ENCODE data around the gene GPR15. TPM values are rescaled to one million over a fixed set of nuclear protein-coding genes. Genes with fewer than 3 reads are reported as not detected.

GPR15 gene
- total and polyA plus RNA-seq, 10 of the 15 experiments (the other 5 are each of a cell fraction or from before 2014, with no cell fraction given): 70.7 to 150 (median 115) TPM

DNA sequence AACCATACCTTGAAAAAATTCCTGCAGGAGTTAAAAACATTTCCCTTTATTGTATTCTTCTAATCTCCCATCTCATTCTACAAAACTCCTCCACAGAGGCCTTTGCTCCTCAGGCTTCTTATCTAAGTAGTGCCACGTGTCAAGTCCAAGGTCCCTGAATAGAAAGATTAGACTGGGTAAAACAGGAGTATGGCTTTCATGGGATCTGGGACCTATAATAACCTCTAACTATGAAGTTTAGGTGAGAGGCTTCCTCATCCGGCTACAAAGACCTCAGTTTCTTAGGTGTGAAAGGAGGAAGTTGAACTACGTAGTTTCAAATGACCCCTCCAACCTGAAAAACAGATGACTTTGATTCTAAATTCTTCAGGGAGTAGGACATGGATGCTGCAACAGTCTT lies 20.0 kb downstream of the GPR15 start (continued):
- TF ChIP-seq ASH2L (IDR thresholded peaks at IDR 0.05; ENCODE audit: borderline replicate concordance, low read depth) (no peak), HDAC2 (IDR thresholded peaks at IDR 0.05) (no peak), KDM1A (IDR thresholded peaks at IDR 0.05; ENCODE audit: borderline replicate concordance) (no peak), ZNF24 (IDR thresholded peaks at IDR 0.05) (no peak), RBBP5 (conservative IDR thresholded peaks at IDR 0.05) (no peak), ZBED1 (IDR thresholded peaks at IDR 0.05; ENCODE audit: borderline replicate concordance) (no peak), NRF1 (conservative IDR thresholded peaks at IDR 0.05; ENCODE audit: low read depth, low read length) (no peak), CBFB (IDR thresholded peaks at IDR 0.05; ENCODE audit: low read depth) (no peak), CEBPB (IDR thresholded peaks at IDR 0.05; ENCODE audit: borderline replicate concordance in 1 of 2, low read depth in 2 of 2, low read length in 2 of 2) (no peak), SUZ12 (IDR thresholded peaks at IDR 0.05; ENCODE audit: unreplicated experiment) (no peak), NR2F1 (conservative IDR thresholded peaks at IDR 0.05) (0 out of 2 replicates have a peak, but pooled peaks have one; percentile 40), MXI1 (IDR thresholded peaks at IDR 0.05; ENCODE audit: low read depth, low read length) (no peak), CBX5 (IDR thresholded peaks at IDR 0.05; ENCODE audit: low read depth) (no peak), ETV6 (conservative IDR thresholded peaks at IDR 0.05 in 1 of 2, IDR thresholded peaks at IDR 0.05 in 1 of 2; ENCODE audit: borderline replicate concordance in 1 of 2, low read depth in 1 of 2) (peak in 1 of 2 experiments; percentile 23; a peak in 1 of 4 replicates), NFYA (IDR thresholded peaks at IDR 0.05; ENCODE audit: borderline replicate concordance, low read depth, low read length) (no peak), ZNF622 (IDR thresholded peaks at IDR 0.05) (no peak), ZNF217 (IDR thresholded peaks at IDR 0.05) (no peak), MTA2 (IDR thresholded peaks at IDR 0.05; ENCODE audit: low read depth) (peak; percentile 13; the same call in 1 of the 2 replicates), RAD51 (IDR thresholded peaks at IDR 0.05) (peak; percentile 15; the same call in 1 of the 2 replicates), EP300 (IDR thresholded peaks at IDR 0.05; ENCODE audit: borderline replicate concordance in 1 of 2, control insufficient read depth in 1 of 2, low read depth in 2 of 2, low read length in 2 of 2) (peak in 1 of 2 experiments; percentile 14; a peak in 1 of 4 replicates), MYC (IDR thresholded peaks at IDR 0.05; ENCODE audit: insufficient read depth, insufficient read length, insufficient replicate concordance, low read length, severe bottlenecking) (no peak), RB1 (IDR thresholded peaks at IDR 0.05; ENCODE audit: borderline replicate concordance) (no peak), ELK1 (IDR thresholded peaks at IDR 0.05; ENCODE audit: low read depth, low read length) (no peak), IKZF2 (IDR thresholded peaks at IDR 0.05) (peak in 1 of 2 experiments; percentile 45; a peak in 2 of 4 replicates), PAX8 (IDR thresholded peaks at IDR 0.05) (no peak)
- TF ChIP-seq, protein P1, sequence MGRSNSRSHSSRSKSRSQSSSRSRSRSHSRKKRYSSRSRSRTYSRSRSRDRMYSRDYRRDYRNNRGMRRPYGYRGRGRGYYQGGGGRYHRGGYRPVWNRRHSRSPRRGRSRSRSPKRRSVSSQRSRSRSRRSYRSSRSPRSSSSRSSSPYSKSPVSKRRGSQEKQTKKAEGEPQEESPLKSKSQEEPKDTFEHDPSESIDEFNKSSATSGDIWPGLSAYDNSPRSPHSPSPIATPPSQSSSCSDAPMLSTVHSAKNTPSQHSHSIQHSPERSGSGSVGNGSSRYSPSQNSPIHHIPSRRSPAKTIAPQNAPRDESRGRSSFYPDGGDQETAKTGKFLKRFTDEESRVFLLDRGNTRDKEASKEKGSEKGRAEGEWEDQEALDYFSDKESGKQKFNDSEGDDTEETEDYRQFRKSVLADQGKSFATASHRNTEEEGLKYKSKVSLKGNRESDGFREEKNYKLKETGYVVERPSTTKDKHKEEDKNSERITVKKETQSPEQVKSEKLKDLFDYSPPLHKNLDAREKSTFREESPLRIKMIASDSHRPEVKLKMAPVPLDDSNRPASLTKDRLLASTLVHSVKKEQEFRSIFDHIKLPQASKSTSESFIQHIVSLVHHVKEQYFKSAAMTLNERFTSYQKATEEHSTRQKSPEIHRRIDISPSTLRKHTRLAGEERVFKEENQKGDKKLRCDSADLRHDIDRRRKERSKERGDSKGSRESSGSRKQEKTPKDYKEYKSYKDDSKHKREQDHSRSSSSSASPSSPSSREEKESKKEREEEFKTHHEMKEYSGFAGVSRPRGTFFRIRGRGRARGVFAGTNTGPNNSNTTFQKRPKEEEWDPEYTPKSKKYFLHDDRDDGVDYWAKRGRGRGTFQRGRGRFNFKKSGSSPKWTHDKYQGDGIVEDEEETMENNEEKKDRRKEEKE (IDR thresholded peaks at IDR 0.05): no peak

Measured in GM12878 (cell line).